Activated CD4-positive, alpha-beta T cell treated with anti-CD3 and anti-CD28 coated beads, Interleukin-2, amount 50 U/mL, for 24 hours (primary cell): Measurements from ENCODE around the gene NTN1.

Source experiments
- DNase-seq, 2 donors: peaks; one replicate each; pipeline ENCODE4 v3.0.0-alpha.2; 2020; ENCODE audit warnings: low read depth in 1 of 2, low spot score in 1 of 2

Gene NTN1

GRCh38 chr17:9035249-9035648 is 13.9 kb downstream of the NTN1 start:
- DNase-seq = no peak

- DNase-seq = no peak
Observed at GRCh38 chr17:9036336-9036735, 15.0 kb downstream of the NTN1 start.

- DNase-seq = no peak
Observed at GRCh38 chr17:9037736-9038135, 16.4 kb downstream of the NTN1 start.

- no peak for DNase-seq
Observed at GRCh38 chr17:9038380-9038779, 17.1 kb downstream of the NTN1 start.

- DNase-seq = no peak
Observed at GRCh38 chr17:9044772-9045463, 23.6 kb downstream of the NTN1 start.

- no peak for DNase-seq
Observed at GRCh38 chr17:9050801-9051401, 29.6 kb downstream of the NTN1 start.

GRCh38 chr17:9051561-9051960 is 30.3 kb downstream of the NTN1 start:
- DNase-seq = no peak

- no peak for DNase-seq
Observed at GRCh38 chr17:9052921-9053320, 31.6 kb downstream of the NTN1 start.

GRCh38 chr17:9053406-9053805 is 32.1 kb downstream of the NTN1 start:
- DNase-seq = no peak

- DNase-seq = no peak
Observed at GRCh38 chr17:9054126-9054975, 33.0 kb downstream of the NTN1 start.

GRCh38 chr17:9055281-9055680 is 34.0 kb downstream of the NTN1 start:
- DNase-seq = no peak

- DNase-seq = no peak
Observed at GRCh38 chr17:9056566-9056965, 35.3 kb downstream of the NTN1 start.

GRCh38 chr17:9057310-9057709 is 36.0 kb downstream of the NTN1 start:
- no peak for DNase-seq

GRCh38 chr17:9062399-9062902 is 41.1 kb downstream of the NTN1 start:
- DNase-seq = no peak

- no peak for DNase-seq
Observed at GRCh38 chr17:9064311-9064834, 43.1 kb downstream of the NTN1 start.

- no peak for DNase-seq
Observed at GRCh38 chr17:9071016-9071415, 49.7 kb downstream of the NTN1 start.

GRCh38 chr17:9071811-9072498 is 50.6 kb downstream of the NTN1 start:
- no peak for DNase-seq

GRCh38 chr17:9072696-9073339 is 51.5 kb downstream of the NTN1 start:
- no peak for DNase-seq

GRCh38 chr17:9074131-9074530 is 52.8 kb downstream of the NTN1 start:
- no peak for DNase-seq

GRCh38 chr17:9079461-9080103 is 58.3 kb downstream of the NTN1 start:
- DNase-seq = no peak
